GM12878 (cell line): ENCODE results near the gene VN1R5. TPM values are rescaled to one million over a fixed set of nuclear protein-coding genes. Genes with fewer than 3 reads are reported as not detected.

Experiments used
- ATAC-seq: fragments of 200-7000 bp; cut with Tn5 transposase; 3 replicates; pipeline ENCODE4 v1.9.1; 2020; ENCODE audit warnings: mild to moderate bottlenecking, moderate library complexity
- BruUV-seq: library from RNA; stranded (reverse); fragments of 400-500 nt; replicated peaks from 2 replicates; lab custom pipeline; 2021; lab: Mats Ljungman, UMichigan
- CTCF ChIA-PET: fragments of 300-600 bp; sonication (Branson Sonifier 250); formaldehyde crosslinking; extraction: SDS; loops from one replicate; lab custom pipeline; 2021; ENCODE audit warnings: inconsistent platforms; lab: Yijun Ruan, JAX
- POLR2A ChIA-PET: fragments of 350-600 bp; formaldehyde crosslinking; extraction: SDS; loops from one replicate; lab custom pipeline; 2021; ENCODE audit warnings: inconsistent platforms; lab: Charles Lee
- RAD21 ChIA-PET: fragments of 300-600 bp; sonication (Branson Sonifier 250); formaldehyde crosslinking; loops from one replicate; lab custom pipeline; 2023; ENCODE audit warnings: antibody characterized with exemption; ENCODE audit not compliant: unreplicated experiment; lab: Charles Lee
- SMC1A ChIA-PET: fragments of 300-600 bp; sonication (Branson Sonifier 250); formaldehyde crosslinking; loops from one replicate; lab custom pipeline; 2023; ENCODE audit not compliant: unreplicated experiment, uncharacterized antibody; lab: Charles Lee
- DNase-seq: peaks from one replicate; pipeline ENCODE4 v3.0.0-alpha.2; 2011; ENCODE audit warnings: low read depth, low spot score
- FAIRE-seq: peaks from 3 replicates; lab custom pipeline; 2011; peaks lifted over from hg19 to GRCh38; lab: Jason Lieb, UNC
- H2AFZ ChIP-seq: 2 replicates; pipeline ENCODE4 v1.6.0; 2011; ENCODE audit warnings: low read depth, low read length, control low read depth; ENCODE audit not compliant: control insufficient read depth
- H3K27ac ChIP-seq: 2 replicates; pipeline ENCODE4 v1.5.1; 2011; ENCODE audit warnings: control low read depth; ENCODE audit not compliant: control insufficient read depth, insufficient read depth
- H3K27me3 ChIP-seq, 2 experiments: replicated peaks in 1 of 2; 2 replicates each; pipeline versions ENCODE4 v1.6.0 to v1.6.1; 2011; ENCODE audit warnings: low read length in 1 of 2; ENCODE audit not compliant: control insufficient read depth in 2 of 2, insufficient read depth in 2 of 2
- H3K36me3 ChIP-seq, 2 experiments: 2 replicates each; pipeline ENCODE4 v1.5.1; 2011; ENCODE audit warnings: low read length in 1 of 2; ENCODE audit not compliant: control insufficient read depth in 2 of 2, insufficient read depth in 2 of 2
- H3K4me1 ChIP-seq: 2 replicates; pipeline ENCODE4 v1.6.1; 2011; ENCODE audit warnings: mild to moderate bottlenecking, low read length, moderate library complexity, mixed read lengths; ENCODE audit not compliant: control insufficient read depth, insufficient read depth
- H3K4me2 ChIP-seq: 2 replicates; pipeline ENCODE4 v1.6.0; 2011; ENCODE audit warnings: control low read depth; ENCODE audit not compliant: control insufficient read depth, insufficient read depth
- H3K4me3 ChIP-seq: fragments of 200-600 bp; sonication (generic); 2 replicates; pipeline ENCODE4 v1.5.1; 2016
- H3K79me2 ChIP-seq: 2 replicates; pipeline ENCODE4 v1.6.0; 2011; ENCODE audit warnings: low read length; ENCODE audit not compliant: control insufficient read depth, insufficient read depth
- H3K9ac ChIP-seq: 2 replicates; pipeline ENCODE4 v1.8.0; 2011; ENCODE audit warnings: low read length, control low read depth, mixed read lengths; ENCODE audit not compliant: control insufficient read depth, insufficient read depth
- H3K9me3 ChIP-seq: replicated peaks from 3 replicates; pipeline ENCODE4 v1.5.1; 2011; ENCODE audit warnings: mild to moderate bottlenecking, low read length; ENCODE audit not compliant: control insufficient read depth, insufficient read depth
- H4K20me1 ChIP-seq: 2 replicates; pipeline ENCODE4 v1.6.0; 2011; ENCODE audit not compliant: control insufficient read depth, insufficient read depth
- ATF2 ChIP-seq: IDR thresholded peaks from 2 replicates; pipeline ENCODE4 v1.6.1; 2012; ENCODE audit warnings: low read length, inconsistent platforms
- E2F8 ChIP-seq: fragments of 450-650 bp; IDR thresholded peaks from 2 replicates; pipeline ENCODE4 v1.6.1; 2018; ENCODE audit warnings: mild to moderate bottlenecking, low read depth, moderate library complexity; ENCODE audit not compliant: partially characterized antibody
- HSF1 ChIP-seq: fragments of 150-350 bp; IDR thresholded peaks from 2 replicates; pipeline ENCODE4 v1.6.1; 2014; ENCODE audit warnings: mild to moderate bottlenecking, low read depth, low read length
- IRF3 ChIP-seq: fragments of 450-650 bp; IDR thresholded peaks from 2 replicates; pipeline ENCODE4 v1.6.1; 2014; ENCODE audit warnings: mild to moderate bottlenecking
- KDM1A ChIP-seq: fragments of 200-600 bp; sonication (generic); IDR thresholded peaks from 2 replicates; pipeline ENCODE4 v1.6.1; 2016; ENCODE audit warnings: borderline replicate concordance
- NFYA ChIP-seq: IDR thresholded peaks from 2 replicates; pipeline ENCODE4 v1.6.1; 2011; ENCODE audit warnings: low read depth, mild to moderate bottlenecking, low read length, improper control_type of control experiment, borderline replicate concordance
- RB1 ChIP-seq: fragments of 450-650 bp; formaldehyde crosslinking; IDR thresholded peaks from 2 replicates; pipeline ENCODE4 v1.6.1; 2017; ENCODE audit warnings: mild to moderate bottlenecking, borderline replicate concordance
- REST ChIP-seq: IDR thresholded peaks from 2 replicates; pipeline ENCODE4 v1.6.1; 2012; ENCODE audit warnings: mild to moderate bottlenecking, low read depth, low read length
- SIN3A ChIP-seq: IDR thresholded peaks from 2 replicates; pipeline ENCODE4 v1.6.1; 2012; ENCODE audit warnings: low read depth, low read length, improper control_type of control experiment
- SMARCA5 ChIP-seq: fragments of 450-650 bp; IDR thresholded peaks from 2 replicates; pipeline ENCODE4 v1.6.1; 2017; ENCODE audit warnings: mild to moderate bottlenecking
- SREBF1 ChIP-seq: IDR thresholded peaks from 2 replicates; pipeline ENCODE4 v1.6.1; 2012; ENCODE audit warnings: mild to moderate bottlenecking, low read length
- SRF ChIP-seq, 2 experiments: IDR thresholded peaks; 2 replicates each; pipeline ENCODE4 v1.6.1; 2011; ENCODE audit warnings: low read depth in 2 of 2, low read length in 2 of 2, mild to moderate bottlenecking in 1 of 2, moderate library complexity in 1 of 2
- WGBS: methylation state at CpG from one replicate; pipeline ENCODE4 v1.1.6; 2016; ENCODE audit warnings: low lambda C conversion rate; ENCODE audit not compliant: insufficient replicate concordance, insufficient coverage; ENCODE audit errors: missing lambda C conversion rate; 5-methylcytosine and 5-hydroxymethylcytosine counted together
- in situ Hi-C: fragments of 300-500 bp; cut with MboI; formaldehyde crosslinking; loops from 9 replicates; pipeline ENCODE4 v1.14.3; 2018; ENCODE audit warnings: mixed read lengths
- intact Hi-C: fragments of 100-400 bp; cut with micrococcal nuclease; formaldehyde crosslinking; loops from one replicate; pipeline ENCODE4 v1.14.2; 2022; ENCODE audit not compliant: unreplicated experiment
- polyA plus RNA-seq, 11 experiments: library from polyadenylated mRNA; depleted of rRNA in 4 of 11; unstranded in 6 of 11; stranded (reverse) in 5 of 11; fragments of >200 nt; fragmentation: Nextera tagmentation in 4 of 11; fragmentation: Illumina TruSeq in 1 of 11; extraction: Ambion mirVana in 4 of 11; extraction: Trizol in 1 of 11; gene quantifications; 1 replicate in 1 of 11; 2 replicates in 10 of 11; pipeline versions ENCODE4 v1.2.1 to v1.2.3, GENCODE V29; 2011 to 2016; ENCODE audit warnings: inconsistent platforms in 2 of 11, missing spikeins in 2 of 11, low read depth in 1 of 11
- total RNA-seq, 4 experiments: library from RNA; depleted of rRNA in 3 of 4; stranded (reverse); fragments of >200 nt in 3 of 4; fragmentation: Illumina TruSeq in 1 of 4; extraction: Trizol in 1 of 4; gene quantifications; 2 replicates each; pipeline versions ENCODE4 v1.2.1 to v1.2.3, GENCODE V29; 2013 to 2021

The VN1R5 gene
- total and polyA plus RNA-seq, 10 of the 15 experiments (the other 5 are each of a cell fraction or from before 2014, with no cell fraction given), result not detected

- ChIA-PET SMC1A (no interaction called here), POLR2A (no interaction called here), RAD21 (no interaction called here), CTCF (no interaction called here)
- no peak for FAIRE-seq
- no peak for DNase-seq
- 0 out of 2 replicates have a peak, but pooled peaks cover 2% of the 10 kb centered on the region for H3K4me1 ChIP-seq
- WGBS, result 45% methylated on average over 6 of the region's 6 CpGs
- H3K4me3 ChIP-seq, result no peak overlapping the region
- H2AFZ ChIP-seq, result no peak overlapping the region
- intact Hi-C loops (loop anchor here (10.0 kb wide), 1 partner anchor 267 kb away; no protein-coding TSS in a partner anchor), in situ Hi-C loops (no loop called here)
- no peak for ATAC-seq
- no peak overlapping the region for H3K4me2 ChIP-seq
- no TSS peak for BruUV-seq
- H3K9ac ChIP-seq, result no peak overlapping the region
- H3K9me3 ChIP-seq, result no peaks in the 10 kb centered on the region; the same call in 2 of the 3 replicates
- no peaks in the 10 kb centered on the region for H3K79me2 ChIP-seq
- no peaks in the 10 kb centered on the region for H3K36me3 ChIP-seq
- no peaks in the 10 kb centered on the region for H4K20me1 ChIP-seq
- H3K27ac ChIP-seq, result no peak overlapping the region
- H3K27me3 ChIP-seq, result no peaks in the 10 kb centered on the region
- TF ChIP-seq REST, result no peak
- no peak for TF ChIP-seq RB1
- TF ChIP-seq SIN3A, result no peak
- no peak for TF ChIP-seq KDM1A
- TF ChIP-seq ATF2, result no peak
- TF ChIP-seq SMARCA5, result no peak
- no peak for TF ChIP-seq IRF3
- no peak for TF ChIP-seq SREBF1
- no peak for TF ChIP-seq E2F8
- TF ChIP-seq HSF1, result no peak
- TF ChIP-seq SRF (IDR thresholded peaks at IDR 0.05; ENCODE audit: low read depth in 2 of 2, low read length in 2 of 2), result no peak
- TF ChIP-seq NFYA, result no peak
These were observed 37.7 kb upstream of the VN1R5 start for GRCh38 chr1:247218121-247218651.
